ENCODE data around the gene TAF9B.
"Not testable (repeated sequence)": the region's sequence is repeated elsewhere in the genome, so short reads cannot be mapped to it uniquely, and the experiment has no call there.

The TAF9B gene

GRCh38 chrX:78133238-78133960, 6.1 kb downstream of the TAF9B start:
- Histone ChIP-seq H3K4me3 (ENCODE audit: low read depth in 1 of 2, low read length in 2 of 2) (no peak overlapping the region), H3K9ac (ENCODE audit: low read length) (no peak overlapping the region), H3K9me3 (ENCODE audit: low read length) (no peaks in the 10 kb centered on the region), H3K36me3 (ENCODE audit: insufficient read depth, low read length) (peaks cover 12% of the 10 kb centered on the region), H3K4me1 (ENCODE audit: insufficient read depth, low read length) (no peaks in the 10 kb centered on the region), H3K27me3 (ENCODE audit: control insufficient read depth in 1 of 2, insufficient read depth in 2 of 2, low read length in 2 of 2) (no peaks in the 10 kb centered on the region), H3K27ac (ENCODE audit: low read depth, low read length) (no peak overlapping the region)

DNA sequence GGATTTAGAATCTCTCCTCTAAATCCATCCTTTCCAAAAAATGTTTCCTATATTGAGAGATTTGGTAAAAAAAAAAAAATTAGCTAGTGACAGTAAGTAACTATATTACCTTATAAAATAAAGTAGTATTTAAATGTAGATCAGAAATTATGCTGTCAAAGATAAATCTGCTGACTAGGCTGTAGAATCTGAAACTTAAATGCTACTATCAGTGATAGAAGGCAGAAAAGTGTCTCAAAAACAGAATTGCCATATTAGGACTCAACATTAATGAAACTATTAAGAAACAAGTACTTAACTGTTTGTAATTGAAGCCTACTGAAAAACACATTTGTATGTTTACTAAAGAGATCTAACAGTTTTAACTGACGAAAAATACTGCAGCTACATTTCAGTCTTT, 8.3 kb downstream of the TAF9B start:
- H3K27me3 ChIP-seq (ENCODE audit: control insufficient read depth in 1 of 2, insufficient read depth in 2 of 2, low read length in 2 of 2) = no peaks in the 10 kb centered on the region
- no peaks in the 10 kb centered on the region for H3K9me3 ChIP-seq (ENCODE audit: low read length)
- no peak overlapping the region for H3K9ac ChIP-seq (ENCODE audit: low read length)
- no peaks in the 10 kb centered on the region for H3K4me1 ChIP-seq (ENCODE audit: insufficient read depth, low read length)
- H3K36me3 ChIP-seq (ENCODE audit: insufficient read depth, low read length) = peaks cover 17% of the 10 kb centered on the region
- no peak overlapping the region for H3K27ac ChIP-seq (ENCODE audit: low read depth, low read length)
- no peak overlapping the region for H3K4me3 ChIP-seq (ENCODE audit: low read depth in 1 of 2, low read length in 2 of 2)

DNA sequence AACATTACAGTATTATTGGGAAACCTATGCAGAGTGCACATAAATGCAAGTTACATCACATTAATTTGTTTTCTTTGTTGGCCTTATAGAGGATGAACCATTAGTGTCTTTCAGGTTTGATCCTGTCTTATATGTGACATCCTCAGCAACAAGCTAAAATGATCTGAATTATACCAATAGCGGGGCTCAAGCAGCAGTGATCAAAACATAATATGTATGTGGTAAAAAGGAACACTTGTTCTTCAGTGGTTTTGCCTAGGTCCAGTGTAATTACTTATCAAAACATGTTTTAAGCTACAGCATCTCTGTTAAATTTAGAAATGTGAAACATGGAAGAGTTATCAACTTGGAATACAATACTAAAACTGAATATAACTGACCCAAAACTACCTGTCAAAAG, 9.1 kb downstream of the TAF9B start:
- Histone ChIP-seq H3K27me3 (ENCODE audit: control insufficient read depth in 1 of 2, insufficient read depth in 2 of 2, low read length in 2 of 2) (no peaks in the 10 kb centered on the region), H3K36me3 (ENCODE audit: insufficient read depth, low read length) (peaks cover 20% of the 10 kb centered on the region), H3K27ac (ENCODE audit: low read depth, low read length) (no peak overlapping the region)

GRCh38 chrX:78129714-78130113, 9.7 kb downstream of the TAF9B start:
- H3K9ac ChIP-seq (ENCODE audit: low read length) = no peak overlapping the region
- H3K4me3 ChIP-seq (ENCODE audit: low read depth in 1 of 2, low read length in 2 of 2) = no peak overlapping the region
- H3K27me3 ChIP-seq (ENCODE audit: control insufficient read depth in 1 of 2, insufficient read depth in 2 of 2, low read length in 2 of 2) = peaks cover 0 to 5% of the 10 kb centered on the region in 2 donors
- H3K27ac ChIP-seq (ENCODE audit: low read depth, low read length) = no peak overlapping the region
- H3K36me3 ChIP-seq (ENCODE audit: insufficient read depth, low read length) = peaks cover 27% of the 10 kb centered on the region
- H3K9me3 ChIP-seq (ENCODE audit: low read length) = no peaks in the 10 kb centered on the region
- no peaks in the 10 kb centered on the region for H3K4me1 ChIP-seq (ENCODE audit: insufficient read depth, low read length)

More for the DNA sequence above, 9.1 kb downstream of the TAF9B start:
- no peak overlapping the region for H3K4me3 ChIP-seq (ENCODE audit: low read depth in 1 of 2, low read length in 2 of 2)
- H3K9me3 ChIP-seq (ENCODE audit: low read length) = no peaks in the 10 kb centered on the region
- H3K9ac ChIP-seq (ENCODE audit: low read length) = no peak overlapping the region
- H3K4me1 ChIP-seq (ENCODE audit: insufficient read depth, low read length) = no peaks in the 10 kb centered on the region

GRCh38 chrX:78125781-78126180, 13.7 kb downstream of the TAF9B start:
- H3K4me3 ChIP-seq (ENCODE audit: low read depth in 1 of 2, low read length in 2 of 2); H3K27me3 ChIP-seq (ENCODE audit: control insufficient read depth in 1 of 2, insufficient read depth in 2 of 2, low read length in 2 of 2); H3K9ac ChIP-seq (ENCODE audit: low read length); H3K27ac ChIP-seq (ENCODE audit: low read depth, low read length); H3K4me1 ChIP-seq (ENCODE audit: insufficient read depth, low read length); H3K9me3 ChIP-seq (ENCODE audit: low read length): not testable (repeated sequence)
- peaks cover 46% of the 10 kb centered on the region for H3K36me3 ChIP-seq (ENCODE audit: insufficient read depth, low read length)

GRCh38 chrX:78125148-78125547, 14.3 kb downstream of the TAF9B start:
- Histone ChIP-seq H3K9me3 (ENCODE audit: low read length) (no peaks in the 10 kb centered on the region), H3K27me3 (ENCODE audit: control insufficient read depth in 1 of 2, insufficient read depth in 2 of 2, low read length in 2 of 2) (peaks cover 0 to 6% of the 10 kb centered on the region in 2 donors), H3K36me3 (ENCODE audit: insufficient read depth, low read length) (peaks cover 45% of the 10 kb centered on the region), H3K4me1 (ENCODE audit: insufficient read depth, low read length) (no peaks in the 10 kb centered on the region), H3K9ac (ENCODE audit: low read length) (no peak overlapping the region), H3K4me3 (ENCODE audit: low read depth in 1 of 2, low read length in 2 of 2) (no peak overlapping the region), H3K27ac (ENCODE audit: low read depth, low read length) (no peak overlapping the region)

- no peak overlapping the region for H3K9ac ChIP-seq (ENCODE audit: low read length)
- H3K27me3 ChIP-seq (ENCODE audit: control insufficient read depth in 1 of 2, insufficient read depth in 2 of 2, low read length in 2 of 2) = peaks cover 0 to 6% of the 10 kb centered on the region in 2 donors
- H3K9me3 ChIP-seq (ENCODE audit: low read length) = no peaks in the 10 kb centered on the region
- H3K27ac ChIP-seq (ENCODE audit: low read depth, low read length) = no peak overlapping the region
- peaks cover 39% of the 10 kb centered on the region for H3K36me3 ChIP-seq (ENCODE audit: insufficient read depth, low read length)
- H3K4me3 ChIP-seq (ENCODE audit: low read depth in 1 of 2, low read length in 2 of 2) = no peak overlapping the region
- H3K4me1 ChIP-seq (ENCODE audit: insufficient read depth, low read length) = no peaks in the 10 kb centered on the region
Observed at GRCh38 chrX:78124307-78124706, 15.1 kb downstream of the TAF9B start.

- Histone ChIP-seq H3K4me3 (ENCODE audit: low read depth in 1 of 2, low read length in 2 of 2) (no peak overlapping the region), H3K27me3 (ENCODE audit: control insufficient read depth in 1 of 2, insufficient read depth in 2 of 2, low read length in 2 of 2) (peaks cover 0 to 6% of the 10 kb centered on the region in 2 donors), H3K4me1 (ENCODE audit: insufficient read depth, low read length) (no peaks in the 10 kb centered on the region), H3K27ac (ENCODE audit: low read depth, low read length) (no peak overlapping the region), H3K36me3 (ENCODE audit: insufficient read depth, low read length) (peaks cover 42% of the 10 kb centered on the region), H3K9ac (ENCODE audit: low read length) (no peak overlapping the region), H3K9me3 (ENCODE audit: low read length) (no peaks in the 10 kb centered on the region)
Observed at GRCh38 chrX:78123190-78123589, 16.3 kb downstream of the TAF9B start.

- H3K9me3 ChIP-seq (ENCODE audit: low read length) = no peaks in the 10 kb centered on the region
- H3K4me3 ChIP-seq (ENCODE audit: low read depth in 1 of 2, low read length in 2 of 2) = no peak overlapping the region
- no peak overlapping the region for H3K27ac ChIP-seq (ENCODE audit: low read depth, low read length)
- no peaks in the 10 kb centered on the region for H3K4me1 ChIP-seq (ENCODE audit: insufficient read depth, low read length)
- no peak overlapping the region for H3K9ac ChIP-seq (ENCODE audit: low read length)
- H3K36me3 ChIP-seq (ENCODE audit: insufficient read depth, low read length) = peaks cover 57% of the 10 kb centered on the region
- H3K27me3 ChIP-seq (ENCODE audit: control insufficient read depth in 1 of 2, insufficient read depth in 2 of 2, low read length in 2 of 2) = peaks cover 0 to under 1% of the 10 kb centered on the region in 2 donors
Observed at GRCh38 chrX:78119521-78120227, 19.8 kb downstream of the TAF9B start.

DNA sequence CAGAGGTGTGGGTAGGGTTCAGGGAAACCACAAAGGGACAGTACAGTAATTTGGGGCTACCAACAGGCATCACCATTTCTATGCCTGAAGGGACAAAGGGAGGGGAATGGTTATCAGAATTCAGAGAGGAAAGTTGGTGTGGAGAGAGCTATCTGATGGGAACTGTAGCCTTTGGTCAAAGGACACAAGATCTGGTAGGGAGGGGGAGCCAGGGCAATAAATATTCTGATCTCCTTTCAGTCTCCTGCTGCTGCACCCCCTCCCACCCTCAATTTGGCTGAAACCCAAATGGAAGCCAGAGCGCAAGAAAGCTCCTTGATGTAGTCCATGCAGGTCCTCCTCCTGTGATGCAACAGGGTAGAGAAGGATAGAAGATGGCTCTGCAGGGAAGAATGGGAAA, 20.8 kb downstream of the TAF9B start:
- no peak overlapping the region for H3K4me3 ChIP-seq (ENCODE audit: low read depth in 1 of 2, low read length in 2 of 2)
- no peaks in the 10 kb centered on the region for H3K9me3 ChIP-seq (ENCODE audit: low read length)
- no peaks in the 10 kb centered on the region for H3K4me1 ChIP-seq (ENCODE audit: insufficient read depth, low read length)
- H3K27ac ChIP-seq (ENCODE audit: low read depth, low read length) = no peak overlapping the region
- no peak overlapping the region for H3K9ac ChIP-seq (ENCODE audit: low read length)
- H3K27me3 ChIP-seq (ENCODE audit: control insufficient read depth in 1 of 2, insufficient read depth in 2 of 2, low read length in 2 of 2) = no peaks in the 10 kb centered on the region
- peaks cover 48% of the 10 kb centered on the region for H3K36me3 ChIP-seq (ENCODE audit: insufficient read depth, low read length)

- no peaks in the 10 kb centered on the region for H3K27me3 ChIP-seq (ENCODE audit: control insufficient read depth in 1 of 2, insufficient read depth in 2 of 2, low read length in 2 of 2)
- H3K36me3 ChIP-seq (ENCODE audit: insufficient read depth, low read length) = peaks cover 45% of the 10 kb centered on the region
- no peak overlapping the region for H3K9ac ChIP-seq (ENCODE audit: low read length)
- no peak overlapping the region for H3K27ac ChIP-seq (ENCODE audit: low read depth, low read length)
- H3K4me3 ChIP-seq (ENCODE audit: low read depth in 1 of 2, low read length in 2 of 2) = no peak overlapping the region
- no peaks in the 10 kb centered on the region for H3K4me1 ChIP-seq (ENCODE audit: insufficient read depth, low read length)
- H3K9me3 ChIP-seq (ENCODE audit: low read length) = no peaks in the 10 kb centered on the region
Observed at GRCh38 chrX:78116766-78117165, 22.7 kb downstream of the TAF9B start.

DNA sequence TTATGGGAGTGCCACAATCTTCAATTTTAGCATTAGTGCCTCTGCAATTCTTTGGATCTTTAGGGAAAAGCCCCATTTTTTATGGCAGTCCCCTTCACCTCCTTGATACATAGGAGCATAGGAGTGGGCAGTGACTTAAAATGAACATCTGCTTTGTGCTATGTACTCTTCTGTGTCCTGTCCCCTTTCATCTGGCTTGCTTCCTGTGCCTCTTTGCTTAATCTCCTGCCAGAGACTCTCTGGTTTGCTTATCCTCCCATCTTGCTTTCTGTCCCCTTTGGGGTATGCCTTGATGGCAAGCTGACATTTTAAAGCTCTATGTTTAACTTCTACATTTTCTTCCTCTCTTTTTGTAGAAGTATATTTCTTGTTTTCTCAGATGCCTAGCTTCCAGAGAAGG, 23.1 kb downstream of the TAF9B start:
- no peaks in the 10 kb centered on the region for H3K4me1 ChIP-seq (ENCODE audit: insufficient read depth, low read length)
- no peak overlapping the region for H3K27ac ChIP-seq (ENCODE audit: low read depth, low read length)
- no peak overlapping the region for H3K4me3 ChIP-seq (ENCODE audit: low read depth in 1 of 2, low read length in 2 of 2)
- H3K36me3 ChIP-seq (ENCODE audit: insufficient read depth, low read length) = peaks cover 48% of the 10 kb centered on the region
- H3K27me3 ChIP-seq (ENCODE audit: control insufficient read depth in 1 of 2, insufficient read depth in 2 of 2, low read length in 2 of 2) = no peaks in the 10 kb centered on the region
- no peaks in the 10 kb centered on the region for H3K9me3 ChIP-seq (ENCODE audit: low read length)
- no peak overlapping the region for H3K9ac ChIP-seq (ENCODE audit: low read length)
